ENCODE results near the gene CSF1R. TPM values are rescaled to one million over a fixed set of nuclear protein-coding genes. Genes with fewer than 3 reads are reported as not detected.

CSF1R gene
- total RNA-seq, 1 donor: under 0.01 TPM

DNA sequence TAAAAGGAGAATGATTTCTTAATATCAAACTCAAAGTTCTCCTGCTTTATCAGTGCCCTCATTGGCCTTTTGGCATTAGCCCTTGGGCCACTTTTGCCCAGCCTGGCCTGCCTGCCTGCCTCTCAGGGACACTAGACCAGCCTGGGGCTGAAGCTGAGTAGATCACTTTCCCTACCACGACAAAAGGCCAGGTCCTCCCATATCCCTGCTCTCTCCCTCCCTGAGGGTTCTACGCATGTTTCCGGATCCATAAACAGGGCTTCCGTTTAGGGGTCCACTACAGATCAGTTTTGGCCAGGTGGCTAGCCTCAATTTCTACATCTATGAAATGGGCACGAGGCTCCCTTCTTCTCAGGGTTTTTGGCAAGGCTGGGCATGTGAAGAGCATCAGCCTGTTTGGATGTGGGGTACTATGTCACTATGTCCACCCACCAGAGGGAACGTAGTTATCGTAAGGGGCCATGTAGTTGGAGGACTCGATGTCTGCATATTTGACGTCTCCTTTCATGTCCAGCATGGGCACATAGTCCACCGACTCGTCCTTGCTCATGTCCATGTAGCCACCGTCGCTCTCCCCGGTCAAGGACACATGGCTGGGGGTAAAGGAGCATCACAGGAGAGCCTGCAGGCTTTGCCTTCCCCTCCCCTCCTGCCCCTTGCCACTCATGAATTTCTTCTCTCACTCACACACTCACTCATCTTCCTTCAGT, 35.2 kb upstream of the CSF1R start:
- no peak overlapping the region for H3K4me3 ChIP-seq (ENCODE audit: low read depth, low read length)
- DNase-seq (ENCODE audit: low read depth): no peak
- TF ChIP-seq CTCF (IDR thresholded peaks at IDR 0.05; ENCODE audit: insufficient read depth, low read length): no peak

DNA sequence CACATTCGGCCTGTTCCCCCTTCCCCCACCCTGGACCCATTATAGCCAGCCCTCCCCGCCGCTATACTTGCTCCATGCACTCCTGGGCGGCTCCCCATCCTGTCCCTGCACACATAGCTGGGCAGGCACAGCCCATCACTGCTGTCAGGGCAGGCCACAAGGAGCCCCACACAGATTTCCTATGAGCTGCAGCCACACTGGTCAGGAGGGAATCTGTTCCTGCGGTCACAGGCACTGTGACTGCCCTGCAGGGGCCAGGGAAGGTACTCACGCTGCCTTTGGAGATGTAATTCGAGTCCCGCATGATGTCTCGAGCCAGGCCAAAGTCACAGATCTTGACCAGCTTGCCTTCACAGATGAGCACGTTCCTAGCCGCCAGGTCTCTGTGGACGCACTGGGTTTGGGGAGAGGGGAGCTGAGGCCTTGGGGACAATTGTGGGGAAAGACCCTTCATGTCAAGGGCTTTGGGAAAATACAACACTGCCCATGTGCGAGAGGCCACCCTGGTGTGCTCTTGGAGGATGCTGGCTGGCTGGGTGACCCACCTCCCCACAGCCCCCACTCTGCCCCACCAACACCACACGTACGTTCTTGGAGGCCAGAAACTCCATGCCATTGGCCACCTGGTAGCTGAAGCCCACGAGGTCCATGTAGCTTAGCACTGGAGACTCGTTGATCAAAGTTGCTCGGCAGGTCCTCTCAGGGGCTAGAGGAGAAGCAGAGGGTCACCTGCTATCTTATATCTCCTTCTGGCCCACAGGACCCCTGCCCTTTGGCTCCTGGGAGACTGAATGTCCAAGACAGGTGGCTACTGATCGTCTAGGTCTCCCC, 34.5 kb upstream of the CSF1R start:
- no peak for DNase-seq (ENCODE audit: low read depth)
- no peak overlapping the region for H3K4me3 ChIP-seq (ENCODE audit: low read depth, low read length)
- no peak for TF ChIP-seq CTCF (IDR thresholded peaks at IDR 0.05; ENCODE audit: insufficient read depth, low read length)

GRCh38 chr5:150120062-150120441, 33.7 kb upstream of the CSF1R start:
- no peak for DNase-seq (ENCODE audit: low read depth)
- no peak for TF ChIP-seq CTCF (IDR thresholded peaks at IDR 0.05; ENCODE audit: insufficient read depth, low read length)
- no peak overlapping the region for H3K4me3 ChIP-seq (ENCODE audit: low read depth, low read length)

- no peak overlapping the region for H3K4me3 ChIP-seq (ENCODE audit: low read depth, low read length)
- TF ChIP-seq CTCF (IDR thresholded peaks at IDR 0.05; ENCODE audit: insufficient read depth, low read length): no peak
- no peak for DNase-seq (ENCODE audit: low read depth)
Measured at GRCh38 chr5:150119421-150120061, 33.2 kb upstream of the CSF1R start.

DNA sequence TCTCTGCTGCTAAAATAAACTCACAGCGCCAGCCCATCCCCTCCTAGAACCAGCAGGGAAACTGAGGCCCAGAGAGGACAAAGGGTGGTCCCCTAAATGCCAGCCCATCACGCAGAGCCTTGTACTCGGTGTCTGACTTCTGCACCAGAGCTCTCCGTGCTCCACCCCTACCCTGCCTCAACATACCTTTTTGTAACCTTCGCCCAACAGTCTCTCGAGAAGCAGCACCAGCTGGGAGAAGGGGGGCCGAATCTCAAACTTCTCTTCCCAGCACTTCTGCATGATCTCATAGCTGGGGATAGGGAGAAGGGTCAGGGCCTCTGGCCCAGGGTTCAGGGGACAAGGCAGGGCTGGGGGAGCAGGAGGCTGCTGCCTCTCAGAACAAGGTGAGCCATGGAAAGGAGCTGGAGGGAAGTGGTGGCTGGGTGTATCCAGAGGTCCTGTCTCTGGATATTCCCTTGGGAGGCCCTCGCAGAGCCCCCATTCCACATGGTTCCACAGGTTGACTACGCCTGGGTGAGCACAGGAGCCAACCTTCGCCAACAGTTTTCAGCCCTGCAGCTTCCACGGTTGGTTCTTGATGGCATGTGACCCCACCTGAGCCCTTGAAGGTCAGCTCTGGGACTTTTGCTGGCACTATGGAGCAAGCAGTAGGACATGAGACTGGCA, 32.3 kb upstream of the CSF1R start:
- no peak overlapping the region for H3K4me3 ChIP-seq (ENCODE audit: low read depth, low read length)
- no peak for DNase-seq (ENCODE audit: low read depth)
- no peak for TF ChIP-seq CTCF (IDR thresholded peaks at IDR 0.05; ENCODE audit: insufficient read depth, low read length)

- DNase-seq (ENCODE audit: low read depth): no peak
- no peak for TF ChIP-seq CTCF (IDR thresholded peaks at IDR 0.05; ENCODE audit: insufficient read depth, low read length)
- no peak overlapping the region for H3K4me3 ChIP-seq (ENCODE audit: low read depth, low read length)
Measured at GRCh38 chr5:150117945-150118560, 31.7 kb upstream of the CSF1R start.
